T-helper 1 cell treated with Interleukin-12 subunit alpha and Interleukin-12 subunit beta and Interleukin-4 antibody, amounts not matched to agents 30 μg/mL and 1 μg/mL, for 36 hours (primary cell): ENCODE results near the gene GSDMA.

Source experiments
- H3K27ac Mint-ChIP-seq: one replicate; pipeline ENCODE4 v1.8.0; 2021; ENCODE audit warnings: mild to moderate bottlenecking, mixed read lengths
- H3K27me3 Mint-ChIP-seq: one replicate; pipeline ENCODE4 v1.8.0; 2021; ENCODE audit warnings: low read depth, mixed read lengths
- H3K36me3 Mint-ChIP-seq: one replicate; pipeline ENCODE4 v1.8.0; 2021; ENCODE audit warnings: low read depth, mixed read lengths
- H3K4me1 Mint-ChIP-seq: one replicate; pipeline ENCODE4 v1.8.0; 2021; ENCODE audit warnings: low read depth, mixed read lengths
- H3K4me3 Mint-ChIP-seq: one replicate; pipeline ENCODE4 v1.8.0; 2021; ENCODE audit warnings: mild to moderate bottlenecking, moderate library complexity, mixed read lengths
- H3K9me3 Mint-ChIP-seq: one replicate; pipeline ENCODE4 v1.8.0; 2021; ENCODE audit warnings: mixed read lengths

GSDMA gene

GRCh38 chr17:39926135-39926587, 36.6 kb upstream of the GSDMA start:
- H3K36me3 Mint-ChIP-seq: peaks cover 49% of the 10 kb centered on the region
- peaks cover 61% of the 10 kb centered on the region for H3K4me1 Mint-ChIP-seq
- H3K9me3 Mint-ChIP-seq: no peaks in the 10 kb centered on the region
- H3K27me3 Mint-ChIP-seq: no peaks in the 10 kb centered on the region
- peak overlapping the region; percentile 99 for H3K4me3 Mint-ChIP-seq
- peak overlapping the region; percentile 93 for H3K27ac Mint-ChIP-seq

- Mint-ChIP-seq H3K27me3 (no peaks in the 10 kb centered on the region), H3K4me1 (peaks cover 56% of the 10 kb centered on the region), H3K9me3 (no peaks in the 10 kb centered on the region), H3K4me3 (peak overlapping the region; percentile 99), H3K36me3 (peaks cover 44% of the 10 kb centered on the region), H3K27ac (peak overlapping the region; percentile 93)
These were observed 36.2 kb upstream of the GSDMA start for GRCh38 chr17:39926588-39927100.

- Mint-ChIP-seq H3K4me1 (peaks cover 49% of the 10 kb centered on the region), H3K36me3 (peaks cover 39% of the 10 kb centered on the region)
These were observed 35.5 kb upstream of the GSDMA start, which contains the start of the genes LRRC3C and ORMDL3 for GRCh38 chr17:39927101-39927928. TSS of gene LRRC3C (plus strand) at chr17:39927732. CDS start at chr17:39941524, 13,792 bp downstream. TSS of gene ORMDL3 (minus strand) at chr17:39927601. CDS start at chr17:39924203, 3,398 bp downstream.

GRCh38 chr17:39927929-39928857, 34.6 kb upstream of the GSDMA start:
- H3K4me1 Mint-ChIP-seq: peaks cover 42% of the 10 kb centered on the region
- no peaks in the 10 kb centered on the region for H3K9me3 Mint-ChIP-seq

More at GRCh38 chr17:39927101-39927928, 35.5 kb upstream of the GSDMA start, which contains the start of the genes LRRC3C and ORMDL3:
- Mint-ChIP-seq H3K9me3 (no peaks in the 10 kb centered on the region), H3K27ac (peak within 1 kb of the TSS; percentile 94), H3K27me3 (no peaks in the 10 kb centered on the region), H3K4me3 (peak within 1 kb of the TSS; percentile 99)

GRCh38 chr17:39928858-39929645, 33.8 kb upstream of the GSDMA start:
- H3K36me3 Mint-ChIP-seq: peaks cover 26% of the 10 kb centered on the region
- H3K27me3 Mint-ChIP-seq: no peaks in the 10 kb centered on the region
- H3K4me1 Mint-ChIP-seq: peaks cover 37% of the 10 kb centered on the region
- no peaks in the 10 kb centered on the region for H3K9me3 Mint-ChIP-seq
- H3K4me3 Mint-ChIP-seq: no peak overlapping the region
- H3K27ac Mint-ChIP-seq: no peak overlapping the region

More at GRCh38 chr17:39927929-39928857, 34.6 kb upstream of the GSDMA start:
- peaks cover 31% of the 10 kb centered on the region for H3K36me3 Mint-ChIP-seq
- no peaks in the 10 kb centered on the region for H3K27me3 Mint-ChIP-seq
- peak overlapping the region; percentile 99 for H3K4me3 Mint-ChIP-seq
- peak overlapping the region; percentile 94 for H3K27ac Mint-ChIP-seq

GRCh38 chr17:39929646-39930407, 33.0 kb upstream of the GSDMA start:
- Mint-ChIP-seq H3K36me3 (peaks cover 19% of the 10 kb centered on the region), H3K9me3 (no peaks in the 10 kb centered on the region), H3K4me1 (peaks cover 30% of the 10 kb centered on the region), H3K4me3 (no peak overlapping the region), H3K27ac (no peak overlapping the region), H3K27me3 (peaks cover 4% of the 10 kb centered on the region)

DNA sequence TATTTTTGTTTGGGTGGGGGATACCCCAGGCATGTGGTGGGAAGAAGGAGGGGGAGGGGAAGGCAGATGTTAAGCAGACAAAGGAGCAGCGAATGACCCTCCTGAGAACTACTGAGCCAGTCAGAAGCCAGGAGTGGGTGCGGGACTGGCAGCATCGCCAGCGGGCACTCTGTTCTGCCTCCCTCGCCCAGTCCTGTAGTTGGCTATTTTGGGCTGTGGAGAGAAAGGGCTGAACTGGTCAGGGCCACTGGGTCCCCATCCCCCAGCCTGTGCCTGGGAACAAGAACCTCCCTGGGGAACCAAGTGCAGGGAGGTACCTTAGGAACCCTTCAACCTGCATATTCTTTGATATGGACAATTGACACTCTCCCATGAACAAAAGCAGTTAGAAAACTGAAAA, 28.9 kb upstream of the GSDMA start:
- Mint-ChIP-seq H3K9me3 (no peaks in the 10 kb centered on the region), H3K36me3 (peaks cover 1% of the 10 kb centered on the region), H3K27ac (no peak overlapping the region), H3K27me3 (peaks cover 4% of the 10 kb centered on the region), H3K4me3 (no peak overlapping the region), H3K4me1 (peaks cover 10% of the 10 kb centered on the region)

DNA sequence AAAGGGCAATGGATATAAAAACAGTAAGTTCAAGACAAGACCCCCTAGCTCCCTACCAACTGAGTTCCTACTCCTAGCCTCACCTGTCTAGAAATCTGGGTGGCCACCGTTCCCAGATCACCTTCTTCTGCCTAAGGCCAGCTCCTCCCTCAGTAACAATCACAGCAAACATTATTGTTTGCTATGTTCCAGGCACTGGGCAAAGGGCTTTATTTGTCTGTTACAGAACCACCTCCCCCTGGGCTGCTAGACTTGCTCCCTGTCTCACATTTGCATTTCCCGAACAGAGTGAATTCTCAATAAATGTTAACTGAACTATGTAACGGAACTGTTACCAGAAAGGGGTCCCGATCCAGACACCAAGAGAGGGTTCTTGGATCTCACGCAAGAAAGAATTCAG, 28.5 kb upstream of the GSDMA start:
- peaks cover 4% of the 10 kb centered on the region for H3K27me3 Mint-ChIP-seq
- H3K4me1 Mint-ChIP-seq: peaks cover 12% of the 10 kb centered on the region
- H3K4me3 Mint-ChIP-seq: no peak overlapping the region
- no peaks in the 10 kb centered on the region for H3K9me3 Mint-ChIP-seq
- H3K36me3 Mint-ChIP-seq: peaks cover 1% of the 10 kb centered on the region
- H3K27ac Mint-ChIP-seq: no peak overlapping the region

GRCh38 chr17:39935909-39936308, 26.9 kb upstream of the GSDMA start:
- H3K9me3 Mint-ChIP-seq: no peaks in the 10 kb centered on the region
- H3K27me3 Mint-ChIP-seq: peaks cover 4% of the 10 kb centered on the region
- H3K4me3 Mint-ChIP-seq: no peak overlapping the region
- H3K36me3 Mint-ChIP-seq: peaks cover 1% of the 10 kb centered on the region
- no peak overlapping the region for H3K27ac Mint-ChIP-seq
- peaks cover 21% of the 10 kb centered on the region for H3K4me1 Mint-ChIP-seq

- Mint-ChIP-seq H3K4me3 (no peak overlapping the region), H3K9me3 (no peaks in the 10 kb centered on the region), H3K27ac (peak overlapping the region; percentile 74), H3K27me3 (peaks cover 4% of the 10 kb centered on the region), H3K36me3 (peaks cover 1% of the 10 kb centered on the region), H3K4me1 (peaks cover 26% of the 10 kb centered on the region)
These were observed 25.4 kb upstream of the GSDMA start for GRCh38 chr17:39937447-39937846.

DNA sequence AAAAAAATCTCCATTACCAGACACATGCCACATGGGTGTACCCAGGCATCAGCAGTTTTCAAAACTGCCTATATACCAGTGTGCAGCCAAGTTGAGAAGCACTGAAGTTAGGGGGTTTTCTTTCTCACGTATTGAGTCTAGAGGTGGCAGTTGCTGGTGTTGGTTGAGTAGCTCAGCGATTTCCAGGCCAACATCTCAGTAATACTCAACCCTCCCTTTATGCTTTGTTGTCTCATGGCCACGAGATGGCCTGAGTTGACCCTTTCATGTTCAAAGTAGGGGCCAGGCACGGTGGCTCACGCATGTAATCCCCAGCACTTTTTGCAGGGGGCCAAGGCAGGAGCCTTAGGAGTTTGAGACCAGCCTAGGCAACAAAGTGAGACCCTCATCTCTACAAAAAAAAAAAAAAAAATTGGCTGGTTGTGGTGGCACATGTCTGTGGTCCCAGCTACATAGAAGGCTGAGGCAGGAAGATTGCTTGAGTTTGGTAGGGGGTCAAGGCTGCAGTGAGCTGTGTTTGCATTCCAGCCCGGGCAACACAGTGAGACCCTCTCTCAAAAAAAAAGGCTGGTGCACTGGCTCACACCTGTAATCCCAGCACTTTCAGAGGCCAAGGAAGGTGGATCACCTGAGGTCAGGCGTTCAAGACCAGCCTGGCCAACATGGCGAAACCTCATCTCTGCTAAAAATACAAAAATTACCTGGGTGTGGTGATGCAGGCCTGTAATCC, 24.5 kb upstream of the GSDMA start:
- no peaks in the 10 kb centered on the region for H3K36me3 Mint-ChIP-seq
- no peak overlapping the region for H3K27ac Mint-ChIP-seq
- no peak overlapping the region for H3K4me3 Mint-ChIP-seq
- H3K27me3 Mint-ChIP-seq: peaks cover 4% of the 10 kb centered on the region
- peaks cover 25% of the 10 kb centered on the region for H3K4me1 Mint-ChIP-seq
- no peaks in the 10 kb centered on the region for H3K9me3 Mint-ChIP-seq

DNA sequence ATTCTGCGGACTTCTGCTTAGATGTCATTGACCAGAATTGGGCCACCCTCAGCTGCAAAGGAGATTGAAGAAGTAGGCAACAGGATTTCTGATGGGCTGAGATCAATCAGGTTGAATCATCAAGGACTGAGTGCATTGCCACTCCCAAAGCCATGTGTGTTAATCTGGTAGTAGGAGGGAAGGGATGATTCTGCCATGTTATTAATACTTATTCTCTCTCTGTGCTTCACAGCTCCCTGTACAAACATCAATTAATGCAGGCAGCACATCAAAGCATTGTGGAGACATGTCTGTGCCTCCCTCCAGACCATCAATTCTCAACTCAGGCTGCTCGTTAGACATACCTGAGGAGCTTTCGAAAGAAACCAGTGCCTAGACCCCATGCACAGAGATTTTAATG, 23.7 kb upstream of the GSDMA start:
- Mint-ChIP-seq H3K4me1 (peaks cover 25% of the 10 kb centered on the region), H3K36me3 (no peaks in the 10 kb centered on the region), H3K27ac (peak overlapping the region; percentile 98)

More for the DNA sequence above, 23.7 kb upstream of the GSDMA start:
- H3K9me3 Mint-ChIP-seq: no peaks in the 10 kb centered on the region
- H3K4me3 Mint-ChIP-seq: peak overlapping the region; percentile 57
- peaks cover 3% of the 10 kb centered on the region for H3K27me3 Mint-ChIP-seq
